AG09309 (cell line): Measurements from ENCODE around the gene ARHGAP1.
A peak's percentile ranks its signal among the peaks of the same experiment; 100 is the strongest.

Experiments used
- DNase-seq: peaks from one replicate; pipeline ENCODE4 v3.0.0-alpha.2; 2010; ENCODE audit warnings: low read depth
- H3K4me3 ChIP-seq: 2 replicates; pipeline ENCODE4 v1.5.1; 2011; ENCODE audit warnings: mild to moderate bottlenecking, low read depth, low read length, moderate library complexity; ENCODE audit not compliant: control insufficient read depth
- TF ChIP-seq, protein P1 (sequence below): IDR thresholded peaks from 2 replicates; pipeline ENCODE4 v1.5.1; 2011; ENCODE audit warnings: mild to moderate bottlenecking, low read depth, low read length, inconsistent platforms; ENCODE audit not compliant: insufficient read depth, control insufficient read depth; ENCODE audit errors: missing control alignments

Gene ARHGAP1

GRCh38 chr11:46700241-46701077 is at the start of gene ARHGAP1, which contains the start of gene ZNF408:
Gene ARHGAP1 (minus strand): TSS chr11:46700619. CDS start chr11:46696107, 4,512 bp downstream.
Gene ZNF408 (plus strand): TSS chr11:46701031. CDS start chr11:46701048, 17 bp downstream.
- DNase-seq = peak; percentile 94
- peak within 1 kb of the TSS; percentile 71 for H3K4me3 ChIP-seq
- TF ChIP-seq, protein P1, sequence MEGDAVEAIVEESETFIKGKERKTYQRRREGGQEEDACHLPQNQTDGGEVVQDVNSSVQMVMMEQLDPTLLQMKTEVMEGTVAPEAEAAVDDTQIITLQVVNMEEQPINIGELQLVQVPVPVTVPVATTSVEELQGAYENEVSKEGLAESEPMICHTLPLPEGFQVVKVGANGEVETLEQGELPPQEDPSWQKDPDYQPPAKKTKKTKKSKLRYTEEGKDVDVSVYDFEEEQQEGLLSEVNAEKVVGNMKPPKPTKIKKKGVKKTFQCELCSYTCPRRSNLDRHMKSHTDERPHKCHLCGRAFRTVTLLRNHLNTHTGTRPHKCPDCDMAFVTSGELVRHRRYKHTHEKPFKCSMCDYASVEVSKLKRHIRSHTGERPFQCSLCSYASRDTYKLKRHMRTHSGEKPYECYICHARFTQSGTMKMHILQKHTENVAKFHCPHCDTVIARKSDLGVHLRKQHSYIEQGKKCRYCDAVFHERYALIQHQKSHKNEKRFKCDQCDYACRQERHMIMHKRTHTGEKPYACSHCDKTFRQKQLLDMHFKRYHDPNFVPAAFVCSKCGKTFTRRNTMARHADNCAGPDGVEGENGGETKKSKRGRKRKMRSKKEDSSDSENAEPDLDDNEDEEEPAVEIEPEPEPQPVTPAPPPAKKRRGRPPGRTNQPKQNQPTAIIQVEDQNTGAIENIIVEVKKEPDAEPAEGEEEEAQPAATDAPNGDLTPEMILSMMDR = no peak

DNA sequence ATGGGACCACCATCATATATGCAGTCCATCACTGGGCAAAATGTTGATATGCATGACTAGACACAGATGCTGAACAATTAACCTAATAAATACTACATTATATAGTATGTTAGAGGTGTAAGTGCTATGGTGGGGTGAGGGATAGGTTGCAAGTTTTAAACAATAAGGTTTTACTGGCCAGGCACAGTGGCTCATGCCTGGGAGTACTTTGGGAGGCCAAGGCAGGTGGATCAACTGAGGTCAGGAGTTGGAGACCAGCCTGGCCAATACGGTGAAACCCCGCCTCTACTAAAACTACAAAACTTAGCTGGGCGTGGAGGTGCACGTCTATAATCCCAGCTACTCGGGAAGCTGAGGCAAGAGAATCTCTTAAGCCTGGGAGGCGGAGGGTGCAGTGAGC is 46.7 kb upstream of the ARHGAP1 start:
- H3K4me3 ChIP-seq = no peak overlapping the region
- TF ChIP-seq, protein P1 = no peak
- no peak for DNase-seq

DNA sequence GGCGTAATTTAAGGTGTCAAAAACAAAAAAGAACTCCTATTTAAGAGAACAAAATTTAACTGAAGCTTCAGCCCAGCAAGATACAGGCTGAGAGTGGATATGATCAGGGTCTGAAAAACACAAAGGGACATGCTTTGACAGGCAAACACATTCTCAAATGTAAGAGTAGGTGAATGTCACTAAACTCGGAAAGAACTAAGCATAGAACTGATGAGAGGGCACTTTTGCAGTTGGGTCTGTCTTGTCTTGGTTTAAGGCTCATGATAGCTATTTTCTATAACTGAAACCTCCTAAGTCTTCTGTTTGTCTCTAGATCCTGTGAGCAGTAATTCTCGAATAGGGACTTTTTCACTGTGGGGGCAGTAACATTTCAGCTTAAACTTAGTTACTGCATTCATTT is 45.6 kb upstream of the ARHGAP1 start:
- TF ChIP-seq, protein P1 = no peak
- no peak overlapping the region for H3K4me3 ChIP-seq
- no peak for DNase-seq

DNA sequence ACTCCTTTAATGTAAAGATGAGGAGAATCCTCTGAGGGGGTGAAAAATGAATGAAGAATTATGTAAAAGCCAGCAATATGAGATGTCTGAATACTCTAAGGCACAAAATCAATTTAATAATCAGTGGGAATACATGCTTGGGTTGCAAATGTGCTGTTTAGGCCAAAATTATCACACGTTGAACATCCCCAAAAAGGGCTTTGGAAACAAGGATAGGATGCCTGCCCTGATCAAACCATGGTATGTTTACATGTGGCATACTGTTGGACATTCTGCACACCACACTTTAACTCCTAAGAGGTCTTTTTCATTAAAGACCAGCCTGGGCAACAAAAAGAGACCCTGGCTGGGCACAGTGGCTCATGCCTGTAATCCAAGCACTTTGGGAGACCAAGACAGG is 44.9 kb upstream of the ARHGAP1 start:
- DNase-seq = no peak
- no peak overlapping the region for H3K4me3 ChIP-seq
- TF ChIP-seq, protein P1 = no peak

DNA sequence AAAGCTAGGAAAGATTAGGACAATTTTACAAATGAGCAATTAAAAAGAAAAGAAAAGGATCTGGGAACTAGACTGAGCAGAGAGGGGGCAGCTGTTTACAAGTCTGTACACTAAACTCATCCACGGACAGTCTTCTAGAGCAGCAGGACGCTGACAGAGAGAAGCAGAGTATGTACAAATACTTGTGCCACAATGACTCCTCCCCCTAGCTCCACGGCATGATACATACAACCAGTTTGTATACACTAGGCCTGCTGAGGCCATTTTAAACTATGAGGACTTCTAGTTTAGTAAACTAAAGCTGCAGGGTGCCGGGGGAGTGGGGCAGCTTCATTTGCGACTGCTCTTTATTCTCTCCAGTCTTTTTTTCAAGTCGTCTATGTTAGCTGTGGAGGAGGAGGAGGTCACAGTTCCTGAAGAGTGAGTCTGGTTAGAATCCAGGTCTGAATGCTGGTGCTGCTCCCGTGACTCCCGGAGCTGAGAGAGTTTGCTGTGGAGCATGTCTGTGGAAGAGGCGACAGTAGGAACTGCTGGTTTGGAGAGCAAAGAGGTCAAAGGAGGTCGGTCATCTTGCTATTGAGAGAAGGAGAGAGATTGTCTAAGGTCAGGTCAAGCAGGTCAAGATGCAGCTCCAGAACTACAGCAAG is 43.4 kb upstream of the ARHGAP1 start:
- DNase-seq = no peak
- TF ChIP-seq, protein P1 = no peak
- H3K4me3 ChIP-seq = no peak overlapping the region

DNA sequence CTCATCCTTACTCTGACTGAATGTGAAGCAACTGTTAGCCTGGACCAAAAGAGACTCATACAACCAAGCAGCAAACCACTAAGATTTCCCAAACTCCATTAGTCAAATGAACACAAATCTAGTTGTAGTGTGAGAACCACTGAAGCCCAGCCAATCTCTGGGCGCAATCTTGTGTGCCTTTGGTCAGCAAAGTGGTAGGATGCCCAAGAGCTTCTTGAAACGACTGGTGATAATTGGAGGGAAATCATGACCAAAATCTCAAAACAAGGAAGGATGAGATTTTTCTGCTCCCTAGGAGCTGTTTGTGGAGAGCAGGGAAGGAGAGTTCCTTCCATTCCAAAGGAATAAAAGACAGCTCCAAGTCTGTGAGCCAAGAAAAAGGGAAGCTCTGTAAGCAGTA is 42.6 kb upstream of the ARHGAP1 start:
- DNase-seq = no peak
- H3K4me3 ChIP-seq = no peak overlapping the region
- TF ChIP-seq, protein P1 = no peak
